Central memory CD8-positive, alpha-beta T cell (primary cell): ENCODE results near the gene RILPL2.
"Not testable (repeated sequence)": the region's sequence is repeated elsewhere in the genome, so short reads cannot be mapped to it uniquely, and the experiment has no call there.

Experiments used
- ATAC-seq: fragments of 150-1000 bp; cut with Tn5 transposase; replicated peaks from 2 replicates; pipeline ENCODE4 v1.10.0; 2022; ENCODE audit warnings: mild to moderate bottlenecking, moderate FRiP score, moderate number of reproducible peaks; ENCODE audit not compliant: poor library complexity, severe bottlenecking; ENCODE audit errors: extremely low read depth
- DNase-seq, 2 donors: peaks; one replicate each; pipeline ENCODE4 v3.0.0; 2021; ENCODE audit warnings: low spot score in 2 of 2
- H3K27ac Mint-ChIP-seq: one replicate; pipeline ENCODE4 v1.8.0; 2022; ENCODE audit warnings: low read depth, mild to moderate bottlenecking, moderate library complexity, mixed read lengths
- H3K27me3 Mint-ChIP-seq: one replicate; pipeline ENCODE4 v1.8.0; 2022; ENCODE audit warnings: mixed read lengths
- H3K36me3 Mint-ChIP-seq: one replicate; pipeline ENCODE4 v1.8.0; 2022; ENCODE audit warnings: mild to moderate bottlenecking, moderate library complexity, mixed read lengths; ENCODE audit not compliant: insufficient read depth
- H3K4me1 Mint-ChIP-seq: one replicate; pipeline ENCODE4 v1.8.0; 2022; ENCODE audit warnings: mixed read lengths
- H3K4me3 Mint-ChIP-seq: one replicate; pipeline ENCODE4 v1.8.0; 2022; ENCODE audit warnings: mild to moderate bottlenecking, moderate library complexity, mixed read lengths
- H3K9me3 Mint-ChIP-seq: one replicate; pipeline ENCODE4 v1.8.0; 2022; ENCODE audit warnings: mixed read lengths

Gene RILPL2

DNA sequence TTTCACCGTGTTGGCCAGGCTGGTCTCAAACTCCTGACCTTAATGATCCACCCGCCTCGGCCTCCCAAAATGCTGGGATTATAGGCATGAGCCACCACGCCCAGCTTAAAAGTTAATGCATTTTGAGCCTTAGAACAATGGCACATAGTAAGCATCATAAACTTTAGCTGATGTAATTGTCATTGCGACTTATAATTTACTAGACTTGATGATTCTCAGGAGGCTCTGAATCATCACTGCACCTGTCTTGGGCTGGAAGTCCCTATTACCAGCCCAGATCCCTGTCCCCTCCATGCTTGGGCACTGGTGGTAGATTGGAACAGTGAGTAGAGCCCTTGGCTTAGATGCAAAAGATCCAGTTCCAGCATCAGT lies 26.5 kb downstream of the RILPL2 start:
- Mint-ChIP-seq H3K4me3 (no peak overlapping the region), H3K27me3 (no peaks in the 10 kb centered on the region), H3K9me3 (no peaks in the 10 kb centered on the region), H3K4me1 (no peaks in the 10 kb centered on the region), H3K27ac (no peak overlapping the region), H3K36me3 (peaks cover 39% of the 10 kb centered on the region)
- no peak for DNase-seq
- ATAC-seq: no peak

DNA sequence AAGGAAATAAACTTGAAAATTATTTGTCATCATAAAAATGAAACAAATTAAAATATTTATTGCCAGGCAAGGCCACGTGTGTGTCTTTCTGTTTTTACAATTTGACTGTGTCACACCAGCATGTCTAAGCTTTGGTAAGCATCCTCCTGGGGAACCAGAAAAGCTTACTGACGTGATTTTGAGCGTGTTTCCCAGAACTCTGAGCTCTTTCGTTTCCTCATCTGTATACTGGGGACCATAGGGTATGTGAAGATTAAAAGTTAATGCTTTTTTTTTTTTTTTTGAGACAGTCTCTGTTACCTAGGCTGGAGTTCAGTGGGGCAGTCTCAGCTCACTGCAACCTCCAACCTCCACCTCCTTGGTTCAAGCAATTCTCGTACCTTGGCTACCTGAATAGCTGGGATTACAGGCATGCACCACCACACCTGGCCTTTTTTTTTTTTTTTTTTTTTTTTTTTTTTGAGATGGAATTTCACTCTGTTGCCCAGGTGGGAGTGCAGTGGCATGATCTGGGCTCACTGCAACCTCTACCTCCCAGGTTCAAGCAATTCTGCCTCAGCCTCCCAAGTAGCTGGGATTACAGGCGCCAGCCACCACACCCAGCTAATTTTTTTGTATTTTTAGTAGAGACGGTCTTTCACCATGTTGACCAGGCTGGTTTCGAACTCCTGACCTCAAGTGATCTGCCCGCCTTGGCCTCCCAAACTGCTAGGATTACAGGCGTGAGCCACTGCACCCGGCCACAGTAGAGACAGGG lies 27.0 kb downstream of the RILPL2 start:
- not testable (repeated sequence) for ATAC-seq, DNase-seq, H3K27me3 Mint-ChIP-seq, H3K27ac Mint-ChIP-seq, H3K4me3 Mint-ChIP-seq, H3K9me3 Mint-ChIP-seq, H3K4me1 Mint-ChIP-seq
- H3K36me3 Mint-ChIP-seq: peaks cover 43% of the 10 kb centered on the region

DNA sequence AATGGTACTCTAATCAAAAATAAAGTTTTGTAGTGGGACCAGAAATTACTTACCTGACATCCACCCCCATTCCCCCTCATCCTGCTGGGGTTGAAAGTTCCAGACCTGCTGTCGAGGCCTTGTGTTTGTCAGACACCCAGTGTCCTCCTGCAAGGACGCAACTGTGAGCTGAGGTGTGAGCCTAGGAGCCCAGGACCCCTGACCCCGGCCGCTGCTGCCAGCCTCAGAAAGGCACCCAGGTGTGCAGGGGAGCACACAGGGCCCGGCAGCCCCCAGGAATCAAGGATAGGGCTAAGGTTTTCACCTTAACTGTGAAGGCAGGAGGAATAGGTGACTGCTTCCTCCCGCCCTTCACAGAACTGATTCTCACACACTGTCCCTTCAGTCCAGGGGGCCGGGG lies 27.9 kb downstream of the RILPL2 start:
- not testable (repeated sequence) for H3K4me1 Mint-ChIP-seq, DNase-seq, H3K27ac Mint-ChIP-seq, H3K9me3 Mint-ChIP-seq, H3K27me3 Mint-ChIP-seq, H3K4me3 Mint-ChIP-seq, ATAC-seq
- H3K36me3 Mint-ChIP-seq: peaks cover 48% of the 10 kb centered on the region

DNA sequence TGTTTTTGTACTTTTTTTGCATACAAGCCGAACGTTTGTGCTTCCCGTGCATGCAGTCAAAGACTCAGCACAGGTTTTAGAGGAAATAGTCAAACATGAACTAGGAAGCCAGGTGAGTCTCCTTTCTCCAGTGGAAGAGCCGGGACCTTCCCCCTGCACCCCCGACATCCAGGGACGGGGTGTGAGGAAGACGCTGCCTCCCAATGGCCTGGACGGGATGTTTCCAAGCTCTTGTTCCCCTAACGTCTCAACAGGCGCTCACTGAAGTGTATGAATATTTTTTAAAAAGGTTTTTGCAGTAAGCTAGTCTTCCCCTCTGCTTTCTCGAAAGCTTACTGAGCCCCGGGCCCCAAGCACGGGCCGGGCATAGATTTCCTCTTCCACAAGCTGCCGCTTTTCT lies 28.6 kb downstream of the RILPL2 start:
- not testable (repeated sequence) for H3K4me3 Mint-ChIP-seq, H3K4me1 Mint-ChIP-seq, H3K27ac Mint-ChIP-seq, DNase-seq, H3K27me3 Mint-ChIP-seq, ATAC-seq, H3K9me3 Mint-ChIP-seq
- peaks cover 52% of the 10 kb centered on the region for H3K36me3 Mint-ChIP-seq

DNA sequence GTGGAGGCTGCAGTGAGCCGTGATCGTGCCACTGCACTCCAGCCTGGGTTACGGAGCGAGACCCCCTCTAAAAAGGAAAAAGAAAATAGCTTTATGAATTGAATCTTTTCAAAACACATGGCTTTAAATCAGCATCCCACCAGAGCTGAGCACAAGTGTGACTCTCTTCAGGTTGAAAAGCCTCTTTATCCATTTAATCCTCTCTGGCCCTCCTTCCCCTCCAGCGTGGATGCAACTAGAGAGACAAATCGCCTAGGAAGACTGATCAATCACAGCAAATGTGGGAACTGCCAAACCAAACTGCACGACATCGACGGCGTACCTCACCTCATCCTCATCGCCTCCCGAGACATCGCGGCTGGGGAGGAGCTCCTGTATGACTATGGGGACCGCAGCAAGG lies 29.2 kb downstream of the RILPL2 start:
- peaks cover 56% of the 10 kb centered on the region for H3K36me3 Mint-ChIP-seq
- not testable (repeated sequence) for H3K9me3 Mint-ChIP-seq, H3K27me3 Mint-ChIP-seq, H3K27ac Mint-ChIP-seq, ATAC-seq, DNase-seq, H3K4me3 Mint-ChIP-seq, H3K4me1 Mint-ChIP-seq

DNA sequence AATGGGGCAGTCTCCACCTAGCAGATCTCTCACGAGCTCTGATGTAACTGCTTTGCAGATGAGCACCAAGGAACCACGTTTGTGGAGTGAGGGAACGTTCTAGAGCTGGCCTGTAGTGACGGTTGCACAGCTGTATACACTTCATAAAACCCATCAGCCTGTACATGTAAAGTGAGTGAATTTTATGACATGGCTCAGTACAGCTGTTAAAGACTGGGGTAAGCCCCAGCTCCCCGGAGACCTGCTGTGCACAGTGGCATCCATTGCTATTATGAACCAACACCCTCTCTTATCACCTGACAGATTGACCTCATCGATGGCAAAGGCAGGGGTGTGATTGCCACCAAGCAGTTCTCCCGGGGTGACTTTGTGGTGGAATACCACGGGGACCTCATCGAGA lies 31.9 kb downstream of the RILPL2 start:
- DNase-seq (no peak), ATAC-seq (no peak)
- Mint-ChIP-seq H3K27ac (peak overlapping the region; percentile 46), H3K9me3 (no peaks in the 10 kb centered on the region), H3K36me3 (peaks cover 58% of the 10 kb centered on the region), H3K4me1 (peaks cover 5% of the 10 kb centered on the region), H3K27me3 (no peaks in the 10 kb centered on the region), H3K4me3 (no peak overlapping the region)

DNA sequence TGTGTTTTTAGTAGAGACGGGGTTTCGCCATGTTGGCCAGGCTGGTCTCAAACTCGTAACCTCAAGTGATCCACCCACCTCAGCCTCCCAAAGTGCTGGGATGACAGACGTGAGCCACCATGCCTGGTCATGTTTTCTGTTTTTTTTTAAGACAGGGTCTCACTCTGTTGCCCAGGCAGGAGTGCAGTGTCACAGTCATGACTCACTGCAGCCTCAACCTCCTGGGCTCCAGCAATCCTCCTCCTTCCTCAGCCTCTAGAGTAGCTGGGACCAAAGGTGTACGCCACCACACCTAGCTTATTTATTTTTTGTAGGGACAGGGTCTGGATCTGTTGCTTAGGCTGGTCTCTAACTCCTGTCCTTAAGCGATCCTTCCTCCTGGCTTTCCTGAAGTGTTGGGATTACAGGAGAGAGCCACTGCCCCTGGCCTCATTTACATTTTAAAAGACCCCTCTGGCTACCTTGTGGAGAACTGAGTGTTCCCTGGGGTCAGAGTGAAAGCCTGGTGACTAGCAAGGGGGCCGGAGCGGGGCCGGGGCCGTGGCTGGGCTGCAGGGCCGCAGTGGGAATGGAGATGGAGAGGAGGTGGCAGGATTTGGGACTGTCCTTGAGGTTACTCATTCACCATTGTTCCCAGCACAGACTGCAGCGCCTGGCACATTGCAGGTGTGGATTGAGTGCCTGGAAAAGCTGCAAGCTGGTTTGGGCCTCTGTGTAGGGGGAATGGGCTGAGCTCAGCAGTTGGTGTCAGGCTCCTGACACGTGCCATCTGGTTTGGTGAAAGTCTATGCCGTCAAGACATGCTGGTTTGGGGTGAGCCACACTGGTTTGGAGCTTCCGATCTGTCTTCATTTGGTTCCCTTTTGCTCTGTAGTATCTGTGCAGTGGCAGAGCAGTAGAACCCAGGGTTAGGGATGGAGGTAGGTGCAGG lies 34.5 kb downstream of the RILPL2 start:
- no peaks in the 10 kb centered on the region for H3K9me3 Mint-ChIP-seq
- peak overlapping the region; percentile 66 for H3K27ac Mint-ChIP-seq
- H3K4me3 Mint-ChIP-seq: no peak overlapping the region
- H3K4me1 Mint-ChIP-seq: peaks cover 5% of the 10 kb centered on the region
- peaks cover 52% of the 10 kb centered on the region for H3K36me3 Mint-ChIP-seq
- no peak for ATAC-seq
- H3K27me3 Mint-ChIP-seq: no peaks in the 10 kb centered on the region
- DNase-seq: no peak

DNA sequence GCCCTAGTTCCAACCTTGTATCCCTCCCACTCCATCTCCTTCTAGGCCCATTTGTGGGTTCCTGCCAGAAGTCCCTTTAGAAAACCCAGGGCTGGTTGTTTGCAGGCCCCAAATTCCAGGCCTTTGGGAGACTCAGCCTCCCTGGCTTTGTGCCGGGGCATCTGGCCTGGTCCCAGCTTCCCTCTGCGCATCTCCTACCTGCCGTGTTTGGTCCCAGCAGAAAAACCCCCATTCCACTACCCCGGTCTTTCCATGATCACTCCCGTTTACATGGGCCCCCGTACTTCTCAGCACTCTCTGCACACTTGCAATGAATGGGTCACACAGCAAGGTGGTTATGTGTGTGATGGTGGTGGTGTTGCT lies 37.2 kb downstream of the RILPL2 start:
- Mint-ChIP-seq H3K27me3 (no peaks in the 10 kb centered on the region), H3K36me3 (peaks cover 51% of the 10 kb centered on the region), H3K27ac (no peak overlapping the region), H3K4me3 (no peak overlapping the region), H3K9me3 (no peaks in the 10 kb centered on the region), H3K4me1 (peaks cover 5% of the 10 kb centered on the region)
- ATAC-seq (no peak), DNase-seq (no peak)

DNA sequence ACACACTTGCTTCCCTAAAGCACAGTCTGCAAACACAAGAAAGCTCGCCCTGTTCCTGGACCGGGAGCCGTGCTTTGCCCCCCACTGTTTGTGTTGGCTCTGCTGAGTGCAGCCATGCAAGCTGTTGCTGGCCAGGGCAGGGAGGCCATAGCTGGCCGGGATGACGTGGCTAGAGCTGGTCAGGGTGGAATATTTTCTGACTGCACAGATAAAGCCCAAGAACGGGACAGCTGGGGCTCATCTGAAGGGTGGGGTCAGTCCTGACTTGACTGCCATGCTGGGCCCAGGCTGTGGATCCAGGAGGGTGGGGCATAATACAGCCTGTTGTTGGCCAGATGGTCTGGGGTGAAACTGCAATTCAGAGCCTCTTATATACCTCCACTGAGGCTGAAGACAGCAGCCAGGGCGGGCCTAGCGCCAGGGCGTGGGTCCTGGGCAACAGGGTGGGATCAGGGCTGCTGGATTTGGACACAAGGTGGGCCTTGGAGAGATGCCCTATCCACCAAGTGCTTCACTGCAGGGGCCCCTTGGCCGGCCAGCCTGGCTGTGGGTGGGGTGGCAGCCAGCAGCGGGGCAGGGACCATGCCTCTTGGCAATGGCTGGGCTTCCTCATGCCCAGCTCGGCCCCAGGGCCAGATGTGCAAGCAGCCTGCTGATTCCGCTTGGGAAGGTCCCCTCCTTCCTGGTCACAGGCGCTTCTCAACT lies 37.8 kb downstream of the RILPL2 start:
- peaks cover 48% of the 10 kb centered on the region for H3K36me3 Mint-ChIP-seq
- peaks cover 5% of the 10 kb centered on the region for H3K4me1 Mint-ChIP-seq
- no peak overlapping the region for H3K27ac Mint-ChIP-seq
- no peaks in the 10 kb centered on the region for H3K27me3 Mint-ChIP-seq
- ATAC-seq (no peak), DNase-seq (no peak)
- H3K4me3 Mint-ChIP-seq: no peak overlapping the region
- no peaks in the 10 kb centered on the region for H3K9me3 Mint-ChIP-seq

DNA sequence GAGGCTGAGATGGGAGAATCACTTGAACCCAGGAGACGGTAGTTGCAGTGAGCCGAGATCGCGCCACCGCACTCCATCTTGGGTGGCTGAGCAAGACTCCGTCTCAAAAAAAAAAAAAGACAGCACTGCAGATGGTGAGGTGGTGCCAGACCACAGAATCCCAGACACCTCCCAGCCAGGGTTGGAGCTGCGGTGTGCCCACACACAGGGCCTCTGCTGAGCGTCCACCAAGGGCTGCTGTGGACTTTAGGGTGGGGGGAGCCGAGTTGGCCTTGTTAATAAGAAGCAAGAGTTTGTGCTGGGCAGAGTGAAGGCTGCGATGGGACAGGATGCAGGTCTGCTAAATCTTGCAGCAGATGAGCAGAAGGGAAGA lies 38.3 kb downstream of the RILPL2 start:
- no peak overlapping the region for H3K27ac Mint-ChIP-seq
- H3K36me3 Mint-ChIP-seq: peaks cover 46% of the 10 kb centered on the region
- H3K9me3 Mint-ChIP-seq: no peaks in the 10 kb centered on the region
- ATAC-seq: no peak
- DNase-seq: no peak
- peaks cover 8% of the 10 kb centered on the region for H3K4me1 Mint-ChIP-seq
- H3K27me3 Mint-ChIP-seq: no peaks in the 10 kb centered on the region
- no peak overlapping the region for H3K4me3 Mint-ChIP-seq

DNA sequence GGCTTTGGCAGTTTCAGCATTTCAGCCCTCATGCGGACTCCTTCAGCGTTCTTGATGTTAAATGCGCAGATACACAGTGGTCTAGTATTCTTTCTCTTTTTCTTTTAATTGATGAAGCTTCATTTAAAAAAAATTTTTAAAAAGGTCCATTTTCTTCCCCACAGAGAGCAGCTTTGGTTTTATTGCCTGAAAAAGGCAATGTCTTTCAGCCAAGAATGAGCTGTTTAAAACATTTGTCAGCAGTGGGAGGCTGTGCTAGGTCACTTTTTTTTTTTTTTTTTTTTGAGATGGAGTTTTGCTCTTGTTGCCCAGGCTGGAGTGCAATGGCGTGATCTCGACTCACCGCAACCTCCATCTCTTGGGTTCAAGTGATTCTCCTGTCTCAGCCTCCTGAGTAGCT lies 39.1 kb downstream of the RILPL2 start:
- no peak for ATAC-seq
- Mint-ChIP-seq H3K36me3 (peaks cover 43% of the 10 kb centered on the region), H3K27me3 (no peaks in the 10 kb centered on the region), H3K4me1 (peaks cover 7% of the 10 kb centered on the region), H3K9me3 (no peaks in the 10 kb centered on the region), H3K4me3 (no peak overlapping the region), H3K27ac (no peak overlapping the region)
- DNase-seq: no peak

DNA sequence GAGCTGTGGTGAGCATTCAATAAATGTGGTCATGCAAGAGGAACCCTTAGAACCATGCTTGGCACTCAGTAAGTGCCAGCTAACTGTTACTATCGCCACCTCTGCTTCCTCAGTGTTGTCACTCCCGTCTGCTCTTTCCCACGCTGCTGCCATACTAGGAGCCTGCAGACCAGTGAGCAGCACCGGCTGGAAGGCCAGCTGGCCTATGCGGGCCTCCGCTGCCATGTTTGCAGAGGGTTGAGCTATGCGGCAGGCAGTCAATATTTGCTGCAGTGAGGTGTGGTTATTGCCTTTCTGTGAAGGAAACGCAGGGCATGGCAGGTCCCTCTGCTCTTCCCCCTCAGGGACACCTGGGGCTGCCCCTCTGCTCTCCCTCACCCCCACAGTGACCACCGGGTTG lies 39.5 kb downstream of the RILPL2 start:
- no peak overlapping the region for H3K27ac Mint-ChIP-seq
- peaks cover 39% of the 10 kb centered on the region for H3K36me3 Mint-ChIP-seq
- H3K4me3 Mint-ChIP-seq: no peak overlapping the region

More for the DNA sequence above, 39.5 kb downstream of the RILPL2 start:
- H3K27me3 Mint-ChIP-seq: no peaks in the 10 kb centered on the region
- no peak for ATAC-seq
- H3K4me1 Mint-ChIP-seq: peaks cover 5% of the 10 kb centered on the region
- no peak for DNase-seq
- H3K9me3 Mint-ChIP-seq: no peaks in the 10 kb centered on the region
